ENCODE measurements around the gene CNIH3.

CNIH3 gene

GRCh38 chr1:224767031-224767430 is 150.9 kb downstream of the CNIH3 start:
- H3K9me3 ChIP-seq (replicated peaks in 1 of 11): no peaks in the 10 kb centered on the region
- H3K4me1 ChIP-seq: peaks cover 0 to 17% (median 4%) of the 10 kb centered on the region in 10 experiments; a peak in 11 of 20 replicates
- no peaks in the 10 kb centered on the region for H3K36me3 ChIP-seq
- H3K4me2 ChIP-seq: no peak overlapping the region
- no peaks in the 10 kb centered on the region for H3K27me3 ChIP-seq
- no peak overlapping the region for H3K9ac ChIP-seq
- no peaks in the 10 kb centered on the region for H4K20me1 ChIP-seq
- TF ChIP-seq Cebpa-rat (IDR thresholded peaks at IDR 0.05): no peak
- no peak overlapping the region for H3K27ac ChIP-seq
- H3K4me3 ChIP-seq: no peak overlapping the region

DNA sequence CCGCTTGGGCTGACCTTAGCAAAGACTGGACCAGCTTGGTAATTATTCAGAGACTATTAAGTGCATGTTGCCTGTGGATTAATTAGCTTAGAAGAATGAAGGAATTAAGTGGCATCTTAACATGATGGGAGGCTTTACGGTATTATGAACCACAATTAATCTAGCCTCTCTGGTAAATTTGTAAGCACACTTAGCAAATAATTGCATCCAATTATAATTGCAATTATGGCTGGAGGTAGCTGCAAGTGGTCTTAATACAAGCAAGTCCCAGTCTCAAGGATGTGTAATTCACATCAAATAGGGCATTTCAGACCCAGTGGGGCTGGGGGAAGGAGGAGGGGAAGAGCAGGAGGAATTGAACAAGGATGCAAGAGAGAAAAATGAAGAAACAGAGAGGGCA is 151.6 kb downstream of the CNIH3 start:
- Histone ChIP-seq H3K9ac (no peak overlapping the region), H3K36me3 (no peaks in the 10 kb centered on the region), H3K4me1 (peaks cover 0 to 17% (median 8%) of the 10 kb centered on the region in 10 experiments; a peak in 13 of 20 replicates)

DNA sequence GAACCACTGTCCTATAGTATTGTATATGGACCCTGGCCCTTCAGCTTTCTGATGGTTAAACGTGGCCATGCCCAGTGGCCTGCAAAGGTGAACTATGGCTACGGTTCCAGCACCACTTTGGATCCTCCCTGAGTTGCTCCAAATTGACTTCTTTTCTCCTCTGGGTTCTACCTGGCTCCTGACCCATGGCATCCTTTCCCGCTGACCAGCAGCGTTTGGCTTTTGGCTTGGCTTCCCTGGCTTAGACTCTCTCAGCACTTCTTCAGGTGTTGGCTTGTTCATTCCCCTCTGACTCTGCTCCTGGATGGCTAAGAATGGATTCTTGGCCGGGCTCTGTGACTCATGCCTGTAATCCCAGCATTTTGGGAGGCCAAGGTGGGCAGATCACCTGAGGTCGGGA is 152.9 kb downstream of the CNIH3 start:
- H3K4me2 ChIP-seq: no peak overlapping the region; a peak in 1 of 22 replicates
- H3K27me3 ChIP-seq: no peaks in the 10 kb centered on the region
- no peak overlapping the region for H3K4me3 ChIP-seq
- H3K4me1 ChIP-seq: peaks cover 0 to 17% (median 8%) of the 10 kb centered on the region in 10 experiments; a peak in 13 of 20 replicates
- no peak for TF ChIP-seq Cebpa-rat (IDR thresholded peaks at IDR 0.05)
- no peaks in the 10 kb centered on the region for H3K9me3 ChIP-seq (replicated peaks in 1 of 11)
- H4K20me1 ChIP-seq: no peaks in the 10 kb centered on the region
- no peak overlapping the region for H3K9ac ChIP-seq
- no peak overlapping the region for H3K27ac ChIP-seq
- no peaks in the 10 kb centered on the region for H3K36me3 ChIP-seq

More for the DNA sequence above, 151.6 kb downstream of the CNIH3 start:
- Histone ChIP-seq H3K4me2 (no peak overlapping the region), H3K27ac (no peak overlapping the region), H3K9me3 (replicated peaks in 1 of 11) (no peaks in the 10 kb centered on the region), H3K4me3 (no peak overlapping the region), H4K20me1 (no peaks in the 10 kb centered on the region), H3K27me3 (no peaks in the 10 kb centered on the region)
- TF ChIP-seq Cebpa-rat (IDR thresholded peaks at IDR 0.05): no peak

DNA sequence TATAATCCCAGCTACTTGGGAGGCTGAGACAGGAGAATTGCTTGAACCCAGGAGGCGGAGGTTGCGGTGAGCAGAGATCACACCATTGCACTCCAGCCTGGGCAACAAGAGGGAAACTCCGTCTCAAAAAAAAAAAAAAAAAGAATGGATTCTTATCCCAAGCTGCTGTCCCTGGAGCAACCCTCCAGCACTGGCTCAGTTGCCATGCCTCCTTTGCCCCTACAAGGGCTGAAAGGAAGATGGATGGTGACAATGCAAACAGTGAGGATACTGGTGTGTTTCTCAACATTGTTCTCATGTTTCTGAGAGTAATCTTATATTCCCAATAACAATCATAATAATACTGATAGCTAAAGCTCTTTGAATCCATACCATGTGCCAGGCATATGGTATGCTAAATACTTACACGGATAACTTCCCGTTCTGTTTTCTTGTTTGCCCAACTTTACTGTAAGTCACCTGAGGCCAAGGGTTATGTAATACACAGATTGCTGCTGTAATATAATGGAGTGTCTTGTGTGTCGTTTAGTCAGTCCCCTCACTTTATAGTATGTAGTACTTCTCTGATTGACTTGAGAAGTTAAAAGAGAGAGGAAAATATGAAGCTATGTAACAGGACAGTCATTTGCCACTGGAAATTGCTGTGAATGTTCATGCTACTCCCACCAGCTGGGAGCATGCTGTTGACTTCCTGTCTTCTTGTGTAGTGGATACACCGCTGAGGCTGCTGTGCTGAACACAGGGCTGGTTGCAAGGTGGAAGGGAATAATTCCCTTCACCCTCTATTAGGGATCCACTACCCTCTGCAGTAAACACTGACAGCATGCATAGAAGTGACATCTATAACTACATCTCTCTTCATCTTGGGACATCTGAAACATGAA is 153.6 kb downstream of the CNIH3 start:
- no peaks in the 10 kb centered on the region for H4K20me1 ChIP-seq
- peaks cover 0 to 22% (median 8%) of the 10 kb centered on the region in 10 experiments; a peak in 13 of 20 replicates for H3K4me1 ChIP-seq
- no peak overlapping the region for H3K4me3 ChIP-seq
- H3K9me3 ChIP-seq (replicated peaks in 1 of 11): no peaks in the 10 kb centered on the region
- H3K27ac ChIP-seq: no peak overlapping the region
- H3K36me3 ChIP-seq: no peaks in the 10 kb centered on the region
- H3K9ac ChIP-seq: no peak overlapping the region
- peak overlapping the region in 2 of 11 experiments; percentile 6 to 31; a peak in 2 of 22 replicates for H3K4me2 ChIP-seq
- TF ChIP-seq Cebpa-rat (IDR thresholded peaks at IDR 0.05): no peak
- no peaks in the 10 kb centered on the region for H3K27me3 ChIP-seq

DNA sequence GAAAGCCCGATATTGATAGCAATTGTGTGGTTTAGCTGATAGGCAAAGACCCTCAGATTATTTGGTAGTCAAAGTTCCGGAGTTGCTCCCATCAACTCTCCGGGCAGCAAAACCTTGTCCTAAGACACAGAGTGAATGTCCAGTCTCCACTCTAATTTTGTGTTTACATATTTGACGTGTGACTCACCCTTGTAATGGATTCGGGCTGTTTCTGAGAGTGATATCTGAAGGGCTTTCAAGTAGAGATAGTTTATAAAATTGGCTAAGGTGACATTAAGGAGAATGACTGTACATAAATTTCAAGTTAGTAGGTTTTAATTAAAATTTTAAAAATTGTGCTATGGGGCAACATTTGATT is 154.2 kb downstream of the CNIH3 start:
- Histone ChIP-seq H3K9me3 (replicated peaks in 1 of 11) (no peaks in the 10 kb centered on the region), H3K36me3 (no peaks in the 10 kb centered on the region), H3K4me3 (no peak overlapping the region), H3K27ac (no peak overlapping the region), H3K4me2 (no peak overlapping the region), H4K20me1 (no peaks in the 10 kb centered on the region), H3K27me3 (no peaks in the 10 kb centered on the region), H3K9ac (no peak overlapping the region), H3K4me1 (peaks cover 0 to 22% (median 8%) of the 10 kb centered on the region in 10 experiments; a peak in 13 of 20 replicates)
- no peak for TF ChIP-seq Cebpa-rat (IDR thresholded peaks at IDR 0.05)

DNA sequence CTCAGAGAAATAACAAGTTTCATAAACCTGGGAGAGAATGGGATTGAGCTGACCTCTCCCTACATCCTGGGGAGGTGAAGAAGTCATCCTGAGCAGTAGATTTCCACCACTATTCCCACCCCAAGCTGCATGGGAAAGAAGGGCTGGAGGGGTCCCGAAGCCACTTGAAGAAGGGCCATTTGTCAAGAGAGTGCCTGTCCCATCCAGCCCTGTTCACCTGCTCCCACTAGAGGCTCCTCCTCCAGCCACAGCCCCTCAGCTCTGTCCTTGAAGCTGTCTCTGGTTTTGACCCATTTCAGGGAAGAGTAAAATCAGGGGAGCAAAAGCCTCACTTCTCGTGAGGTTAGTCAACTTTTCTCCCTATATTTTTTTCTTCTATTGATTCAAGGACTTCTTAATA is 157.5 kb downstream of the CNIH3 start:
- Histone ChIP-seq H3K4me2 (0 out of 22 replicates have a peak overlapping the region, but pooled peaks of 1 of the 11 experiments have one; percentile 9), H3K4me3 (no peak overlapping the region), H3K27me3 (no peaks in the 10 kb centered on the region), H3K36me3 (no peaks in the 10 kb centered on the region), H3K27ac (no peak overlapping the region), H4K20me1 (no peaks in the 10 kb centered on the region), H3K9ac (no peak overlapping the region), H3K4me1 (peaks cover 0 to 20% (median 8%) of the 10 kb centered on the region in 10 experiments; a peak in 13 of 20 replicates), H3K9me3 (replicated peaks in 1 of 11) (no peaks in the 10 kb centered on the region)
- no peak for TF ChIP-seq Cebpa-rat (IDR thresholded peaks at IDR 0.05)

GRCh38 chr1:224774378-224774777 is 158.3 kb downstream of the CNIH3 start:
- no peak overlapping the region for H3K4me3 ChIP-seq
- H3K9ac ChIP-seq: no peak overlapping the region
- TF ChIP-seq Cebpa-rat (IDR thresholded peaks at IDR 0.05): no peak
- no peak overlapping the region for H3K27ac ChIP-seq
- H4K20me1 ChIP-seq: no peaks in the 10 kb centered on the region
- H3K9me3 ChIP-seq (replicated peaks in 1 of 11): no peaks in the 10 kb centered on the region; a peak in 1 of 22 replicates
- no peaks in the 10 kb centered on the region for H3K36me3 ChIP-seq
- H3K27me3 ChIP-seq: no peaks in the 10 kb centered on the region
- H3K4me2 ChIP-seq: peak overlapping the region in 1 of 11 experiments; percentile 28; a peak in 1 of 22 replicates
- peaks cover 0 to 16% (median 8%) of the 10 kb centered on the region in 10 experiments; a peak in 13 of 20 replicates for H3K4me1 ChIP-seq

GRCh38 chr1:224777180-224777579 is 161.1 kb downstream of the CNIH3 start:
- H3K27ac ChIP-seq: no peak overlapping the region
- no peak overlapping the region for H3K4me2 ChIP-seq
- no peaks in the 10 kb centered on the region for H3K36me3 ChIP-seq
- H3K4me1 ChIP-seq: peaks cover 0 to 10% (median 1%) of the 10 kb centered on the region in 10 experiments; a peak in 8 of 20 replicates
- no peaks in the 10 kb centered on the region for H4K20me1 ChIP-seq
- H3K9me3 ChIP-seq (replicated peaks in 1 of 11): peaks cover 0 to 5% (median 0%) of the 10 kb centered on the region in 11 experiments; a peak in 7 of 22 replicates
- no peak for TF ChIP-seq Cebpa-rat (IDR thresholded peaks at IDR 0.05)
- no peak overlapping the region for H3K4me3 ChIP-seq
- H3K9ac ChIP-seq: no peak overlapping the region
- H3K27me3 ChIP-seq: no peaks in the 10 kb centered on the region

GRCh38 chr1:224779536-224779935 is 163.4 kb downstream of the CNIH3 start:
- Histone ChIP-seq H3K4me2 (no peak overlapping the region), H3K4me3 (no peak overlapping the region), H3K4me1 (peaks cover 20 to 27% (median 22%) of the 10 kb centered on the region in 10 experiments), H3K36me3 (no peaks in the 10 kb centered on the region), H3K9me3 (replicated peaks in 1 of 11) (peaks cover 0 to 21% (median 10%) of the 10 kb centered on the region in 11 experiments; a peak in 11 of 22 replicates), H3K27me3 (no peaks in the 10 kb centered on the region), H3K27ac (no peak overlapping the region), H4K20me1 (no peaks in the 10 kb centered on the region), H3K9ac (no peak overlapping the region)
- no peak for TF ChIP-seq Cebpa-rat (IDR thresholded peaks at IDR 0.05)

Measured in BLaER1 treated with 17β-estradiol and CSF1 and Interleukin-3, amounts not matched to agents 10 nM and 100 nM (cell line).